Kasumi-1 (cell line): ENCODE results near the gene C3orf18.
"Not testable (repeated sequence)": the region's sequence is repeated elsewhere in the genome, so short reads cannot be mapped to it uniquely, and the experiment has no call there.

Source experiments
- DNase-seq, 2 experiments: peaks; one replicate each; lab custom pipeline; 2025; lab: John Stamatoyannopoulos, UW

C3orf18 gene

DNA sequence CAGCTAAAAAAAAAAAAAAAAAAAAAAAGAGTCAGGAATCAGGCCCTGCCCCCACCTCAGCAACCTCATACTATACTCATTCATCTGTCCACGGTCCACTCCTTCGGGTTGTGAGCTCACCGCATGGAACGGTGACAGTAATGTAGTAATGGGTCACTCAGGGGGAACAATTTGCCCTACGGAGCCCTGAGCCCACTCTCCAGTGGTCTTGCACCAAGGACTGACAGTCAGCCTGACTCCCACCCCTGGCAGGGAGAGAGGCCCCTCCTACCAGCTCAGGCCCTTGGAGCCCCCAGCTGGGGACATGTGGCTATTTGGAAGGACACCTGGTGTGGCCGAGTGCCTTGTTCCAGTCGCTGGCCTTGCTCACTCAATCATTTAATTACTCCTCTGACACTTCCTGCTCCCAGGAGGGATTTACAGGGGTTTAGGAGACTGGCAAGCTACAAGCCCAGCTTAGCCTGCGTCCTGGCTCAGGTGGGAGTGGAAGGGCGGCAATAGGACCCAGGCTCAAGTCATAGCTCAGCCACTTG lies 44.2 kb downstream of the C3orf18 start:
- DNase-seq, result no peak

DNA sequence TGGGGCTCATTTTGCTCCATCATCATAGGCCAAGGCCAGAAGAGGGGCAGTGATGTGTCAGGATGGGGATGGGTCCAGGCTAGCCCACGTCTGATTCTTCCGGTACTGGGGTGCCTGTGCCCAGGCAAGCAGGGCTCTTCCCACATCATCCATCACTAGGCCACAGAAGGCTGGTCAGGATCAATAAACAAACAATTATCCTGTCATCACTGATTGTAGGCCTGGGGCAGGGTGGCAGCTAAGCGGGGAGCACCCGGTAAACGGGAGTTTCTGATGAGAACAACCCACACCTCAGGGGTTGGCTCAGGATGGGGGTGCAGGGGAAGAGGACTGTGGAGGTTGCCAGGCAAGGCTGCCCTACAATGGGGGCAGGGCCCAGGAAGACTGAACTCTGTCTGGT lies 46.0 kb downstream of the C3orf18 start:
- DNase-seq, result no peak

DNA sequence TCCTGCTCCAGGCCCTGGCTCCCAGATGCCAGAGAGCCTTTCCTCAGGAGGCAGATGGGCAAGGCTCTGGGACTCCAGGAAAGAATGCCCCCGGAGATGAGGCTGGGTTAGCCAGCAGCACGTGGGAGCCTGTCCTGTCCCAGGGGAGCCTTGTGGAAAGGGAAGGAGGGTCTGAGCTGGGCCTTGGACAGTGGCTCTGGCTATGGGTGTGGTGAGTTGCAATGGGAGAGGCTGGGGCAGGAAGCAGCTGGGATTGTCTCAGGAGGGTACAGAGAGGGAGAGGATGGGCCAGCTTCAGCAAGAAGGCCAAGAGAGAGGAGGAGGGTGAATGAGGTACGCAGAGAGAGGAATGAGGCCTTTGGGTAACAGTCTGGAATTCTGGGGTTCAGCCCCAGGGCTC lies 46.7 kb downstream of the C3orf18 start:
- DNase-seq, result no peak

DNA sequence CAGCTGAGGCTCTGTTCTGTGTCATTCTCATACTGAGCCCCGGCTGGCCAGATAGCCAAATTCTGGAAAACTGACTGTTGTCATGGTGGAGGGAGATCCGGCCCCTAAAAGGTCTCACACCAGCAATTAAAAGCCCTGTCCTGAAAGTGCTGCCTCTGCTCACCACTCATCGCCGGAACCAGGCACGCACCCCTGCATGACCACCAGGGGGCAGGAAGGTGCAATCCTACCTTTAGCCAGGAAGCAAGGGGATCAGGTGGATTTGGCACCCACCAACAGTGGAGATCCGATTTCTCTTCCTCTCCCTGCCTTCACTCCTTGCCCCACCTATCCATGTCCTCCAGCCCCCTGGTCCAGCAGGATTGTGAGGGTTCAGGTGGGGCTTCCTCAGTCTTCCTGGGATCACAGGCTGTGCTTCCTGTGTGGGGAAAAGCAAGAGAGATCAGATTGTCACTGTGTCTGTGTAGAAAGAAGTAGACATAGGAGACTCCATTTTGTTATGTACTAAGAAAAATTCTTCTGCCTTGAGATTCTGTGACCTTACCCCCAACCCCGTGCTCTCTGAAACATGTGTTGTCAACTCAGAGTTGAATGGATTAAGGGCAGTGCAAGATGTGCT lies 48.0 kb downstream of the C3orf18 start:
- DNase-seq, result peak; percentile 45 to 55

DNA sequence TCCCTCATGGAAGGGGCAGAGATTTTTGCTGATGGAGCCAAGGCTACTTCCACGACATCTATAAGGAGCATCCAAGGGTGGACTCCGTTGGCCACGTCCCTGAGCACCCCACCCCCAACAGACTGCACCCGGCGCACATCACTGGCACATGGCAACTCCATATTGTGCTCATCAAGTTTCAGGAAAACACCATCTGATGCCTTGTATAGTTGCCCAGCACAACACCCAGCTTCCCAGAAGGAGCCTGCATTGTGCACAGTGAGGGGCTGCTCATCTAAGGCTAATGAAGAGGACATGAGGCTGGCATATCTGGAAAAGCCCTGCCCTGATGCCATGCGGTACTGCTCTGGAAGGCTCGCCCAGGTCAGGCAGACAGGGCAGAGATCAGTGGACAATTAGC lies 49.1 kb downstream of the C3orf18 start:
- no peak for DNase-seq

DNA sequence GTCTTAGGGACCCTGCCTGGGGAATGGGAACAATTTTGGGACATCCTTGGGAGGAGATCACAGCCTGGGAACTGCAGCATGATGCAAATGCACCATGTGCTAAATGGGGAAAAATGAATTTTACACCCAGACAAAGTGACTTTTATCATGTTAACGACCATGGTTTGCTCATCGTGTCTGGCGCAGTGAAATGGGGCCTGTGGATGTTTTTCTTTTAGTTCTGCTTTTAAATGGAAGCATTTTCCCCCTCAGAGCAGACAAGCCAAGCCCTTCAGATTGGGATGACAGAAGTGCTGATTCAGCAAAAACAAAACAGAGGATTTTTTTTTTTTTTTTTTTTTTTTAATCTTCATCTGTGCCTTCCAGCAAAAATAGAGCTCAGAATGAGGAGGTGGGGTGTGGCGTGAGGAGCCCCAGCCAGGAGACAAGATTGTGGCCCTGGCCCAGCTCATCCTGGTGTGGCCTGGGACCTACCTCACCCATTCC lies 49.8 kb downstream of the C3orf18 start:
- DNase-seq, result no peak

DNA sequence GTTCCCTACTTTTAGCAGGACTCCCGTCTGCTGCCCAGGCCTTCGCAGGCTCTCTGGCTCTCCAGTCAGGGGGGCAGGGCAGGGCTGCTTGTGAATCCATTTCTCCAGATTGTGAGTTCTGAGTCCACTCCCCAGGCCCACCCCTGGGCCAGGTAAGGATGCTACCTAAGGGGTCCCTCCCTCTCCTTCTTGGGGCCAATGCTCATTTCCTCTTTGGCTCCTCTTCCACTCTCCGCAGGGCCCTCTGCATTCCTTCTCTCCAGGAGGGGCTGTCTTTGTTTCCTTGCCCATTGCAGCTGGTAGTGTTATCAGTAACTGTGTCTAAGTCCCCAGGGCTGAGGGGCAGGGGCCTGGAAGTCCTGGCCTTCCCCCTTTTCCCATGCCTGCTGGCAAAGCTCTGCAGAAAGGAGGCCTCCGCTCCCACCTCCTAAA lies 51.1 kb downstream of the C3orf18 start:
- DNase-seq, result no peak

DNA sequence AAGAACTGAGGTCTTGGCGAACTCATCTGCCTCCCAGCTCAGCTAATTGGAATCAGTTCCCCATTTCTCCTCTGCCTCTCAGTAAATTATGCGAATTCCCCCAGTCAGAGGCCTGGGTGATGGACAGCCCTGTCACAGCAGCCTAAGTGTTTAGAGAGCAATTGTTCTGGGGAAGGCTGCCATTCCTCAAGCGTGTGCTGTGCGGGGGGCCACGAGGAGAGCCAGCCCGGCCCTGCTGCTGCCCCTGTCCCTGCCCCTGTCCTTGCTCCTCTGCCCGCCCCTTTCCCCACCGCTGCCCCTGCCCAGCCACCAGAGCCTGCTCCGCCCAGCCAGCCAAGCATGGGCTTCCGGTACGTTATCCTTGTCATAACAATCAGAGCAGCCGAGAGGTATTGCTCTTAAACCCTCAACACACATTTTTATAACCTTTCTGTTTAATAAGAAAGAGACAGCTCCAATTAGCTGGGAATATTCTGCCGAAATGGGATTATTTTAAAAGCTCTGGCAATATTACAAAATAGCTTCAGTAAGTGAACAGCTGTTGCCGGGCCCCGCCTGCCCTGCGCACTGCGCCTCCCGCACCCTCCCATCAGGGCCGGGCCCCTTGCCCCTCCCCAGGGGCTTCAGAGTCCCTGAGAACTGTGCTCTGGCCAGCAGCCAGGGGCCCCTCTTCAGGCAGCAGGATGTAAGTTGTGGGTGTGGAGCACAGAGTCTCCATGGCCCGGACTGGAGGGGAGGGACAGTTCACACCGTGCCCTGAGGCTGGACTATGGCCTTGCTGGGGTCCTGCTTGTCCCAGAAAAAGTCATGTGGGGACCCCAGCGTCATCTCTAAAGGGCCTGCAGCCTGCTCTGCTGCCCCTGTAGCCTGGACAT lies 51.7 kb downstream of the C3orf18 start:
- DNase-seq, result no peak

DNA sequence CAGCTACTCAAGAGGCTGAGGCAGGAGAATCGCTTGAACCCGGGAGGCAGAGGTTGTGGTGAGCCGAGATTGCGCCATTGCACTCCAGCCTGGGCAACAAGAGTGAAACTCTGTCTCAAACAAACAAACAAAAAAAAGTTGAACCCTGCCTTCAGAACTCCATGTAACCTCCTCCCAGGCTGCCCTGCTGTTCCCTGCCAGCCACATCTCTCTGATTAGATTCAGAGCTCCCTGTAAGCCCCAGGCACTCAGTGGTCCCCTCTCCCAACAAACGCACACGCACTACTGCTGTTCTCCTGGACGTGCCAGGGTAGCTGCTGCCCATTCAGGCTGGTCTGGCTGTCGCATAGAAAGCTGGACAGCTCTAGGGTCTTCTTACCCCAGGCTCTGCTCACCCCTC lies 54.6 kb downstream of the C3orf18 start:
- DNase-seq, result not testable (repeated sequence)

DNA sequence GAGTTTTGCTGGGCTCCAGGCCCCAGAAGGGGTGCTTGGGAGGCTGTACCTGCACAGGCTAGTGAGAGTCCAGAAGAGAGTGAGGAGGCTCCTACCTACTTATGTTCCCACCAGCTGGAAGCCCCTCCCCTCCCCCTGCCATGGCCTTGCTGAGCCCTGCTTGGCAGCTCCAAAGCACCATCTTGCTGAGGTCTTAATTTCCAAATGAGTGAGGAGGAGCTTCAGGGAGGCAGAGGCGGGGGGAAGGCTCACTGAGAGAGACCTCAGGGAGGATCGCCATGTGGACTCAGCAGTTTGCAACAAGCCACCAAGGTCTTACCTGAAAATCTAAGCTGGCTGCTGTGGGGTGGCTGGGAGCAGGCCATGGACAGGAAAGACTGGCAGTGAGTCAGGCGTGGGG lies 55.4 kb downstream of the C3orf18 start:
- DNase-seq, result no peak

DNA sequence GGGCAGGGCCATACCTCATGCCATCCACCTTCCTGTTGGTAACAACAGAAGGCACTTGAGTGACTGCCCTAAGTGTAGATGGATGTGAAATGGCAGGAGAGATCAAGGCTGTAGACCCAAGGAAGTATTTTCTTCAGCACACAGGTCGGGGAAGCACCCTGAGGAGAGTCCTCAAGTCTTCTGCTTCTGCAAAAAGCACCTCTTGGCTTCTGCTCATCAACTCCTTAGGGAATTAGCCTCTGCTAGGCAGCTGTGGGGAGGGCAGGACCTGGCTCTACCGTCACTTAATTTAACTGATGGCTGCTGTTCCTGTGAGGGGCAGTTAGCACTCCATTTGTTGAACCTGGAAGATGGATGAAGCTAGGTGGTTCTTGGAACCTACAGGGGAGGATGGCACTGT lies 57.2 kb downstream of the C3orf18 start:
- no peak for DNase-seq

DNA sequence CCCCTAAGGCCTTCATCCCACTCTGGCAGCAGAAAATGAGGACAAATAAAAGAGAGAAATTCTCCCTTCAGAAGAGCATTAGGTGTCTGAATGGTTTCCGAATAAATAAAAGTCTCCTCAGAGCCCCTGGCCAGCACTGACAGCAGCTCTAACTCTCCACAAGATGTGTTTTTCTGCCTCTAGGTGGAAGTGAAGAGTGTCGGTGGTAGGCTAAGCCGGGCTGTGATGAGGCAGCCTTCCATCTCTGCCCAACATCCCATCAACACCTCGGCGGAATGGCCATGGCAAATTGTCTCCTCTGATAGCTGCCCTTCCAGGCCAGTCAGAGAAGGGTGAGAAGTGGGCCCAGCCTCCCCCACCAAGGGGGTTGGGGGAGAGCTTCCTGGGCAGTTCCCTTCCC lies 57.8 kb downstream of the C3orf18 start:
- no peak for DNase-seq

DNA sequence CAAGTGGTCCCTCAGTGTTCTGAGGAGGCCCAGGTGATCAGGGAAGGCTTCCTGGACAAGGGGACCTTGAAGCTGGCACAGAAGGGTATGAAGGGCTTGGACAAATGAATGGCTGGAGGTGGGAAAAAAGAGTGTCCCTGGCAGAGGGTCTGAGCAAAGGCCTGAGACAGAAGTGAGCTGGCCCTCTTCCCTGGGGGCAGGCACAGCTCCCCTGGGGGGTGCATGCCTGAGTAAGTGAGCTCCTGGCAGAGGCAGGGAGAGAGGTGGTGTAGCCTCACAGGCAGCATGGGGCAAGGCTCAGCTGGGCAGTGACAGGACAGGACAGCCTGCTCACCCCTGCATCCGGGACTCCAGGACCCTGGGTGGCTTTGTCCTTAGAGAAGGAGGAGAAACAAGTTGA lies 58.7 kb downstream of the C3orf18 start:
- DNase-seq, result no peak
